Activated CD4-positive, alpha-beta memory T cell treated with anti-CD3 and anti-CD28 coated beads for 36 hours (primary cell): ENCODE measurements around the gene UGT2A1. TPM values are rescaled to one million over a fixed set of nuclear protein-coding genes. Genes with fewer than 3 reads are reported as not detected.

ENCODE experiments used
- CTCF ChIA-PET: fragments of 350-600 bp; sonication (Branson Sonifier 250); formaldehyde crosslinking; loops from one replicate; lab custom pipeline; 2021; ENCODE audit warnings: antibody characterized with exemption, inconsistent platforms; lab: Charles Lee
- POLR2A ChIA-PET: fragments of 350-600 bp; sonication (Branson Sonifier 250); formaldehyde crosslinking; loops from one replicate; lab custom pipeline; 2021; ENCODE audit warnings: antibody characterized with exemption; lab: Charles Lee
- DNase-seq: peaks from one replicate; pipeline ENCODE4 v3.0.0-alpha.2; 2020
- H3K27ac Mint-ChIP-seq: one replicate; pipeline ENCODE4 v1.8.0; 2021; ENCODE audit warnings: mixed read lengths
- H3K27me3 Mint-ChIP-seq: one replicate; pipeline ENCODE4 v1.8.0; 2021; ENCODE audit warnings: mixed read lengths
- H3K36me3 Mint-ChIP-seq: one replicate; pipeline ENCODE4 v1.8.0; 2021; ENCODE audit warnings: mixed read lengths
- H3K4me1 Mint-ChIP-seq: one replicate; pipeline ENCODE4 v1.8.0; 2021; ENCODE audit warnings: low read depth, mixed read lengths
- H3K4me3 Mint-ChIP-seq: one replicate; pipeline ENCODE4 v1.8.0; 2021; ENCODE audit warnings: mild to moderate bottlenecking, mixed read lengths
- H3K9me3 Mint-ChIP-seq: one replicate; pipeline ENCODE4 v1.8.0; 2021; ENCODE audit warnings: mixed read lengths
- intact Hi-C: fragments of 100-400 bp; cut with micrococcal nuclease; formaldehyde crosslinking; loops from one replicate; pipeline ENCODE4 v1.15.1; 2023
- total RNA-seq, 2 experiments: library from RNA; stranded (reverse); gene quantifications; one replicate each; pipeline ENCODE4 v1.2.3, GENCODE V29; 2021

UGT2A1 gene
- total RNA-seq, 2 experiments from 2014 or later: not detected

GRCh38 chr4:69649629-69650028, 3.4 kb downstream of the UGT2A1 start:
- no peak for DNase-seq
- Mint-ChIP-seq H3K27ac (no peak overlapping the region), H3K4me3 (no peak overlapping the region), H3K36me3 (no peaks in the 10 kb centered on the region), H3K9me3 (no peaks in the 10 kb centered on the region), H3K27me3 (no peaks in the 10 kb centered on the region), H3K4me1 (no peaks in the 10 kb centered on the region)
- intact Hi-C loops: no loop called here
- ChIA-PET POLR2A (no interaction called here), CTCF (no interaction called here)

DNA sequence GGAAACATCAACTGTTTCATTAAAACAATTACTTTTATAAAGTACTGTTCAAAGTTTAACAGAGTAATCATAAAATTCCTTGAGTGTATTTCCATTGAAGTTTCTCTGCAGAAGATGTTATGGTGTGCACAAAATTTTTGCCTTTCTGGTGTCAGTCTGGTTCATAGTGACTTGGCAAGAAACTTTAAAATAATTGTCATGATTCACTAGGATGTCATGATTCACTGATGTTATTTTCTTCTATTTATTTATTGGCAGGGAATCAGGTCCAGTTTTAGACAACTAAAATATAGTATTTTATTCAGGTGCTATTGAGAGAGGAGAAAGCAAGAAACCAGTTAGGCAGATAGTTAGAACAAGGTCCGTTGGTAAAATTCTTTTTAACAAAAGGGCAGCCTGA, 3.8 kb downstream of the UGT2A1 start:
- no peak for DNase-seq
- ChIA-PET POLR2A (no interaction called here), CTCF (no interaction called here)
- intact Hi-C loops: no loop called here
- Mint-ChIP-seq H3K4me3 (no peak overlapping the region), H3K36me3 (no peaks in the 10 kb centered on the region), H3K27ac (no peak overlapping the region), H3K4me1 (no peaks in the 10 kb centered on the region), H3K9me3 (no peaks in the 10 kb centered on the region), H3K27me3 (no peaks in the 10 kb centered on the region)

DNA sequence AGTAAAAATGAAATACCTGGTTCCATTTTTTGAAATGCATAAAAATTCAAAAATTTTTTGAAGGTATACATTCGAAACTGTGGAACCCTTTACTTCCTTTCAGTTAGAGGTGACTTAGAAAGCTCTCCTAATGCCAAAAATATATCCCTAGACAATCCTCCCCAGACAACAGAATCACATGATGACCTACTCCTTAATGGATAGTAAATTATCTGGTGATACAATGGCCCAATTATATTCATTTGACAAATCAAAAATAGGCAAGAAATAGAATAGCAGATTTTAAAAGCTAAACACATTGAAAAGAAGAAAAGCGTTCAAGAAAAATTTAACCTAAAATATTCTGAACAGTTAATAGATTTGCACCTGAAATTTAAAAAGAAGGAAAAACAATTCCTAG, 10.1 kb downstream of the UGT2A1 start:
- Mint-ChIP-seq H3K4me1 (no peaks in the 10 kb centered on the region), H3K27me3 (no peaks in the 10 kb centered on the region), H3K4me3 (no peak overlapping the region), H3K27ac (no peak overlapping the region), H3K36me3 (no peaks in the 10 kb centered on the region), H3K9me3 (no peaks in the 10 kb centered on the region)
- DNase-seq: no peak
- CTCF ChIA-PET: no interaction called here
- intact Hi-C loops: no loop called here
- POLR2A ChIA-PET: no interaction called here

DNA sequence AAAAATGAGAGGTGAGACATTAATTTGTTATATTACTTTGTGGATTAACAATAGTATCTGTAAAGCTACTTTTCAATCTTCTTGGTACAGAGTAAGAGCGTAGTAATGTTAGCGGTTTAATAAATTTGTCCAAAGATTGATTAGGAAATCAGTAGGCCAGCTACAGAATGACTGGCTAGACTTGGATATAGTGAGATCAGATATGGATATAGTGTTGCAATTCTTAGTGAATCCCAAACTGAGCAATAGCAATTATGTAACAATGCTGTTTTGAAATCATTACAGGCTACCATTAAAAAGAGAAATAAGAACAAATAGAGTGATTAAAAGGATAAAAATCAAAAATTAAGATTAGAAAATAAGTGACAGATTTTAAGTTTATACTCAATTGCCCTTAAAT, 12.8 kb downstream of the UGT2A1 start:
- H3K36me3 Mint-ChIP-seq: no peaks in the 10 kb centered on the region
- H3K4me3 Mint-ChIP-seq: no peak overlapping the region
- H3K27me3 Mint-ChIP-seq: no peaks in the 10 kb centered on the region
- CTCF ChIA-PET: no interaction called here
- H3K27ac Mint-ChIP-seq: no peak overlapping the region
- no peaks in the 10 kb centered on the region for H3K4me1 Mint-ChIP-seq
- no peaks in the 10 kb centered on the region for H3K9me3 Mint-ChIP-seq
- intact Hi-C loops: no loop called here
- no peak for DNase-seq
- POLR2A ChIA-PET: no interaction called here

DNA sequence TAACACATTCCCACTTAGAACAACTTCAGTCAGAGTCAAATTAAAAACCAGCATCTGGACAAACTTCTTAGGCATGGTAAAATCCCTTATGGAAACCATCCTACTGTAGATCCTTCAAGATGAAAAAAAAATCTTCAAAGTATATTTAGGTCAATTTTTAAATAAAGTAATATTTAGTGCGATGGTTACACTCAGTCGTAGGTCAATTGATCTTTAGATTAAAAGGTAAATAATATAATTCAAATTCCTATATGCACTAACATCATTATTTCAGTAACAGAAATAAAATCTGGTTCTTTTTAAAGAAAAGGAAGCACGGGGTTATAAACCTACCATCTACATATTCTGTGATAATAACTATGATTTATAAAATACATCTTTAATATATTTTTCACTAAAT, 13.5 kb downstream of the UGT2A1 start, which contains the start of gene UGT2A2:
TSS of gene UGT2A2 (minus strand) at position 101 of the 400 bp plus-strand sequence. CDS start at position 99, 2 bp downstream.
- no peaks in the 10 kb centered on the region for H3K36me3 Mint-ChIP-seq
- H3K9me3 Mint-ChIP-seq: no peaks in the 10 kb centered on the region
- no peaks in the 10 kb centered on the region for H3K27me3 Mint-ChIP-seq
- H3K4me3 Mint-ChIP-seq: no peak within 1 kb of the TSS
- H3K27ac Mint-ChIP-seq: no peak within 1 kb of the TSS
- CTCF ChIA-PET: no interaction called here
- intact Hi-C loops: no loop called here
- H3K4me1 Mint-ChIP-seq: no peaks in the 10 kb centered on the region
- POLR2A ChIA-PET: no interaction called here
- no peak for DNase-seq

- intact Hi-C loops: no loop called here
- Mint-ChIP-seq H3K36me3 (no peaks in the 10 kb centered on the region), H3K9me3 (peaks cover 15% of the 10 kb centered on the region), H3K4me1 (no peaks in the 10 kb centered on the region), H3K4me3 (no peak overlapping the region), H3K27me3 (no peaks in the 10 kb centered on the region), H3K27ac (no peak overlapping the region)
- ChIA-PET POLR2A (no interaction called here), CTCF (no interaction called here)
- no peak for DNase-seq
Measured at GRCh38 chr4:69617083-69617694, 35.9 kb downstream of the UGT2A1 start.

GRCh38 chr4:69610484-69610883, 42.6 kb downstream of the UGT2A1 start:
- DNase-seq: no peak
- POLR2A ChIA-PET: no interaction called here
- H3K9me3 Mint-ChIP-seq: peaks cover 6% of the 10 kb centered on the region
- no peaks in the 10 kb centered on the region for H3K36me3 Mint-ChIP-seq
- CTCF ChIA-PET: no interaction called here
- H3K4me3 Mint-ChIP-seq: no peak overlapping the region
- peaks cover 2% of the 10 kb centered on the region for H3K27me3 Mint-ChIP-seq
- H3K4me1 Mint-ChIP-seq: no peaks in the 10 kb centered on the region
- H3K27ac Mint-ChIP-seq: no peak overlapping the region
- intact Hi-C loops: no loop called here

DNA sequence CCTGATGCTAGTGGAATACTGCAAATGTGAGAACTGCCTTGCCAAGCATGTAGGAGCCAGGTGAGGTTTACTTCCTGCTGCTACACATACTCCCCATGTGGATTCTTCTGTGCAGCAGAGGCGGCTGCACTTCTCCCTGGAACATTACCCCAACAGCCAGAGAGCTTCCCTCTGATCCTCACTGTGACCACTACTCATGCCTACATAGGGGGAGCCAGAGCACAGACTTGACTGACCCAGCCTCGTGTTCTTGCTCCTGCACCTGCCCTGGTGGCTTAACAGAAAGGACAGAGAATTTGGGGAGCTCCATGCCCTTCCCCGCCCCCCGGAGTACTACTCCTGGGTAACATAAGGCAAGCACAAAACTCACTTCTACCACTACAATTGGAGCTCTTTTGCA, 52.0 kb downstream of the UGT2A1 start:
- no peak for DNase-seq
- H3K36me3 Mint-ChIP-seq: no peaks in the 10 kb centered on the region
- H3K27me3 Mint-ChIP-seq: no peaks in the 10 kb centered on the region
- no peaks in the 10 kb centered on the region for H3K4me1 Mint-ChIP-seq
- no peak overlapping the region for H3K27ac Mint-ChIP-seq
- no peak overlapping the region for H3K4me3 Mint-ChIP-seq
- intact Hi-C loops: no loop called here
- no peaks in the 10 kb centered on the region for H3K9me3 Mint-ChIP-seq
- ChIA-PET POLR2A (no interaction called here), CTCF (interaction anchor here (0.6 kb wide), 1 partner anchor 11 kb away, joined by 3 read pairs; no protein-coding TSS in a partner anchor)

- intact Hi-C loops: no loop called here
- ChIA-PET POLR2A (no interaction called here), CTCF (no interaction called here)
- Mint-ChIP-seq H3K4me3 (no peak overlapping the region), H3K9me3 (no peaks in the 10 kb centered on the region), H3K27me3 (no peaks in the 10 kb centered on the region), H3K27ac (no peak overlapping the region), H3K4me1 (no peaks in the 10 kb centered on the region), H3K36me3 (no peaks in the 10 kb centered on the region)
- DNase-seq: no peak
Measured at GRCh38 chr4:69600013-69600412, 53.0 kb downstream of the UGT2A1 start.

DNA sequence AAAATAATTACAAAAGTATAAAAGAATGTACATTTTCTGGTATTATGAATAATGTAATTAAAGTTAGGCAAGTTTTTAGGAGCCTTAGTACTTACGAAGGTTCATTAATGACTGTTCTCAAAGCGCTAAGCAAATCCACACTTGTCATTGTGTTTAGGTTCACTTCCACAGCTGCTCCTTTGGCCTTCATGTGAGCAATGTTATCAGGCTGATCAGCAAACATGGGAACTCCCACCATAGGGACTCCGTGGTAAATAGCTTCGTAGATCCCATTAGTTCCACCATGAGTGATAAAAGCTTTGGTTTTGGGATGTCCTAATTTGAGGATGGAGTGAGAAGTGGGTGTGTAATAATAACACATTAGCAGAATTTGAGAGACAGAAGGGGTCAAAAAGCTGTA, 58.7 kb downstream of the UGT2A1 start:
- CTCF ChIA-PET: no interaction called here
- Mint-ChIP-seq H3K4me3 (no peak overlapping the region), H3K9me3 (no peaks in the 10 kb centered on the region), H3K4me1 (no peaks in the 10 kb centered on the region), H3K27ac (no peak overlapping the region), H3K36me3 (no peaks in the 10 kb centered on the region), H3K27me3 (no peaks in the 10 kb centered on the region)
- POLR2A ChIA-PET: no interaction called here
- DNase-seq: no peak
- intact Hi-C loops: no loop called here

DNA sequence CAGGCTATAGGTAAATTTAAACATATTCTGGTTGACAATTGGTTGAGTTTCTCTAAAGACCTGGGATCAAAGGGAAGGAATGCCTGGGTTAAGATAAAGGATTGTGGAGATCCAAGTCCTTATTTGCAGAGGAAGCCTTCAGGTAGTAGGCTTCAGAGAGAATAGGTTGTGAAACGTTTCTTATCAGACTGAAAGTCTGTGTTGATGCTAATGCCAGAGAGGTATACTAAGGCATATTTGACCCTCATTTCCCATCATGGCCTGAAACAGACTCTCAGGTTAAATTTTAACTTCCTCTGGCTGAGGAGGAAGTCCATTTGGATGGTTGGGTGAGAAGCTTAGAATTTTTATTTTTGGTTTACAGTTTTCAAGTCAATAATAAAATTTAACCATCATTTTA, 61.7 kb downstream of the UGT2A1 start:
- ChIA-PET CTCF (no interaction called here), POLR2A (no interaction called here)
- Mint-ChIP-seq H3K9me3 (no peaks in the 10 kb centered on the region), H3K4me3 (no peak overlapping the region), H3K27me3 (no peaks in the 10 kb centered on the region), H3K4me1 (no peaks in the 10 kb centered on the region), H3K27ac (no peak overlapping the region), H3K36me3 (no peaks in the 10 kb centered on the region)
- no peak for DNase-seq
- intact Hi-C loops: no loop called here

DNA sequence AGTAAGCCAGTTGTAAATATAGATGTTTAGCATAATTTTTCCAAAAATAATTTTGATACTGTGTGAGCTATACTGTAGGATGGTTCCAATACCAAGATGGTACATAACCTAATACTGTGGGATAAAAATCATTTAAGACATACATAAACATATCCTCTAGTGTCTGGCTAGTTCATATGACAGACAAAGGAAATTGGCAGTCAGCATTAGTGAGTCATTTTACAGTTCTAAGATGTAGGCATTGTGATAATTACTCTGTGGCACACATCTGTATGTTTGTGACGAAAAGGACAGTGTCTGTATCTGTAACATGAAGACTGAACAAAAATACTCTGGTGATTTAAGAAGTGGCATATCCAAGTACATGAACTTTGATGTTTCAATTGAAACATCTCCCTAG, 63.2 kb downstream of the UGT2A1 start:
- intact Hi-C loops: no loop called here
- Mint-ChIP-seq H3K27ac (no peak overlapping the region), H3K4me3 (no peak overlapping the region), H3K36me3 (no peaks in the 10 kb centered on the region), H3K4me1 (no peaks in the 10 kb centered on the region), H3K9me3 (no peaks in the 10 kb centered on the region), H3K27me3 (no peaks in the 10 kb centered on the region)
- no peak for DNase-seq
- ChIA-PET CTCF (no interaction called here), POLR2A (no interaction called here)

DNA sequence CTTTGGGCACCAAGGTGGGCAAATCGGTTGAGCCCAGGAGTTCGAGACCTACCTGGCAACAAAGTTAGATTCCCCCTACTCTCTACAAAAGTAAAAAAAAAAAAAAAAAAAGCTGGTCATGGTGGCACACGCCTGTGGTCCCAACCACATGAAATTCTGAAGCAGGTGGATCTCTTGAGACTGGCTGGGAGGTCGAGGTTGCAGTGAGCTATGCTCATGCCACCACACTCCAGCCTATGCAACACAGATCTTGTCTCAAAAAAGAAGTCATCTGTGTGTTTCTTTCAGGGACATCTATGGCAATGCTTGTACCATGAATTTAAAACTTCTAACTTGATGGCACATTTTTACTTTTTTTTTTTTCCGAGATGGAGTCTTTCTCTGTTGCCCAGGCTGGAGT, 68.9 kb downstream of the UGT2A1 start:
- Mint-ChIP-seq H3K27me3 (peaks cover 1% of the 10 kb centered on the region), H3K9me3 (no peaks in the 10 kb centered on the region), H3K27ac (no peak overlapping the region), H3K4me3 (no peak overlapping the region), H3K36me3 (no peaks in the 10 kb centered on the region), H3K4me1 (no peaks in the 10 kb centered on the region)
- ChIA-PET CTCF (no interaction called here), POLR2A (no interaction called here)
- intact Hi-C loops: no loop called here
- DNase-seq: no peak
